Neural cell (in vitro differentiated cells): Measurements from ENCODE around the gene CCDC40.

Experiments used
- CTCF ChIP-seq: fragments of 450-650 bp; IDR thresholded peaks from 2 replicates; pipeline ENCODE4 v1.5.1; 2014; ENCODE audit warnings: antibody characterized with exemption, mild to moderate bottlenecking, moderate library complexity; ENCODE audit not compliant: poor library complexity, severe bottlenecking
- EP300 ChIP-seq: fragments of 450-650 bp; conservative IDR thresholded peaks from 2 replicates; pipeline ENCODE4 v1.6.1; 2014; ENCODE audit warnings: antibody characterized with exemption, mild to moderate bottlenecking, moderate library complexity; ENCODE audit not compliant: poor library complexity, severe bottlenecking
- EZH2 ChIP-seq: fragments of 200-600, 300-800 bp; shearing (Covaris generic), sonication (generic); IDR thresholded peaks from 2 replicates; pipeline ENCODE4 v1.6.1; 2014; ENCODE audit warnings: antibody characterized with exemption, low read length, borderline replicate concordance, mild to moderate bottlenecking; ENCODE audit not compliant: insufficient read depth, poor library complexity, severe bottlenecking
- MXI1 ChIP-seq: fragments of 450-650 bp; conservative IDR thresholded peaks from 2 replicates; pipeline ENCODE4 v1.6.1; 2014; ENCODE audit warnings: antibody characterized with exemption, mild to moderate bottlenecking; ENCODE audit not compliant: poor library complexity, severe bottlenecking
- POLR2AphosphoS5 ChIP-seq: IDR thresholded peaks from 2 replicates; pipeline ENCODE4 v1.6.1; 2012
- RAD21 ChIP-seq: fragments of 450-650 bp; conservative IDR thresholded peaks from 2 replicates; pipeline ENCODE4 v1.6.1; 2014; ENCODE audit warnings: antibody characterized with exemption, mild to moderate bottlenecking, moderate library complexity
- TAF1 ChIP-seq: IDR thresholded peaks from 2 replicates; pipeline ENCODE4 v1.6.1; 2012; ENCODE audit warnings: low read depth
- TF ChIP-seq, protein P1 (sequence below): IDR thresholded peaks from 2 replicates; pipeline ENCODE4 v1.6.1; 2012; ENCODE audit warnings: borderline replicate concordance

- TF ChIP-seq CTCF (no peak), TAF1 (no peak), MXI1 (no peak), EZH2 (no peak), POLR2AphosphoS5 (no peak), EP300 (no peak), RAD21 (no peak)
- TF ChIP-seq, protein P1, sequence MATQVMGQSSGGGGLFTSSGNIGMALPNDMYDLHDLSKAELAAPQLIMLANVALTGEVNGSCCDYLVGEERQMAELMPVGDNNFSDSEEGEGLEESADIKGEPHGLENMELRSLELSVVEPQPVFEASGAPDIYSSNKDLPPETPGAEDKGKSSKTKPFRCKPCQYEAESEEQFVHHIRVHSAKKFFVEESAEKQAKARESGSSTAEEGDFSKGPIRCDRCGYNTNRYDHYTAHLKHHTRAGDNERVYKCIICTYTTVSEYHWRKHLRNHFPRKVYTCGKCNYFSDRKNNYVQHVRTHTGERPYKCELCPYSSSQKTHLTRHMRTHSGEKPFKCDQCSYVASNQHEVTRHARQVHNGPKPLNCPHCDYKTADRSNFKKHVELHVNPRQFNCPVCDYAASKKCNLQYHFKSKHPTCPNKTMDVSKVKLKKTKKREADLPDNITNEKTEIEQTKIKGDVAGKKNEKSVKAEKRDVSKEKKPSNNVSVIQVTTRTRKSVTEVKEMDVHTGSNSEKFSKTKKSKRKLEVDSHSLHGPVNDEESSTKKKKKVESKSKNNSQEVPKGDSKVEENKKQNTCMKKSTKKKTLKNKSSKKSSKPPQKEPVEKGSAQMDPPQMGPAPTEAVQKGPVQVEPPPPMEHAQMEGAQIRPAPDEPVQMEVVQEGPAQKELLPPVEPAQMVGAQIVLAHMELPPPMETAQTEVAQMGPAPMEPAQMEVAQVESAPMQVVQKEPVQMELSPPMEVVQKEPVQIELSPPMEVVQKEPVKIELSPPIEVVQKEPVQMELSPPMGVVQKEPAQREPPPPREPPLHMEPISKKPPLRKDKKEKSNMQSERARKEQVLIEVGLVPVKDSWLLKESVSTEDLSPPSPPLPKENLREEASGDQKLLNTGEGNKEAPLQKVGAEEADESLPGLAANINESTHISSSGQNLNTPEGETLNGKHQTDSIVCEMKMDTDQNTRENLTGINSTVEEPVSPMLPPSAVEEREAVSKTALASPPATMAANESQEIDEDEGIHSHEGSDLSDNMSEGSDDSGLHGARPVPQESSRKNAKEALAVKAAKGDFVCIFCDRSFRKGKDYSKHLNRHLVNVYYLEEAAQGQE = no peak
These were observed 56.5 kb downstream of the CCDC40 start for GRCh38 chr17:80092959-80093358.
